ENCODE data around the gene THNSL1. TPM values are rescaled to one million over a fixed set of nuclear protein-coding genes. Genes with fewer than 3 reads are reported as not detected.

Gene THNSL1
- total RNA-seq, 1 experiment from 2014 or later = 4.2 TPM

GRCh38 chr10:24992512-24993133, 23.8 kb upstream of the THNSL1 start:
- no peaks in the 10 kb centered on the region for H3K9me3 ChIP-seq (ENCODE audit: control insufficient read depth, low read depth, low read length)
- no peak overlapping the region for H2BK5ac ChIP-seq (ENCODE audit: insufficient read length, low read length)
- H3K79me2 ChIP-seq (ENCODE audit: insufficient read depth, low read length) = no peaks in the 10 kb centered on the region
- no peak overlapping the region for H4K91ac ChIP-seq (ENCODE audit: insufficient read length, low read depth, low read length)
- no peak overlapping the region for H2AK5ac ChIP-seq (ENCODE audit: insufficient read length, low read length)
- no peak overlapping the region for H4K8ac ChIP-seq (replicated peaks; ENCODE audit: insufficient read length, low read depth, low read length)
- no peaks in the 10 kb centered on the region for H3K23me2 ChIP-seq (ENCODE audit: insufficient read length, low read depth, low read length, poor library complexity, severe bottlenecking)
- H3K9ac ChIP-seq (ENCODE audit: extremely low read depth, insufficient read length, low read length) = no peak overlapping the region
- no peak overlapping the region for H3K27ac ChIP-seq (ENCODE audit: insufficient read length, low read depth, low read length)
- no peaks in the 10 kb centered on the region for H3K36me3 Mint-ChIP-seq (ENCODE audit: insufficient read depth in 1 of 3, low read depth in 3 of 3)
- H2AFZ ChIP-seq (ENCODE audit: low read length) = no peak overlapping the region
- H3K4ac ChIP-seq (ENCODE audit: low read depth, low read length) = no peak overlapping the region
- H4K5ac ChIP-seq (ENCODE audit: insufficient read length, low read depth, low read length) = no peak overlapping the region
- no peak overlapping the region for H2BK20ac ChIP-seq (ENCODE audit: low read depth, low read length, poor library complexity, severe bottlenecking)
- H3K14ac ChIP-seq (ENCODE audit: insufficient read depth, low read length) = no peak overlapping the region
- no peaks in the 10 kb centered on the region for H3K4me1 ChIP-seq (ENCODE audit: insufficient read depth, low read length)
- no peak overlapping the region for H2BK12ac ChIP-seq (ENCODE audit: insufficient read length, low read depth, low read length)
- H3K4me2 ChIP-seq (ENCODE audit: insufficient read depth, insufficient read length, low read length) = no peak overlapping the region
- no peak overlapping the region for H2BK120ac ChIP-seq (ENCODE audit: low read depth, low read length, poor library complexity, severe bottlenecking)
- no peaks in the 10 kb centered on the region for H3K79me1 ChIP-seq (ENCODE audit: insufficient read depth, low read depth, low read length, poor library complexity, severe bottlenecking)
- no peaks in the 10 kb centered on the region for H3K27me3 Mint-ChIP-seq (ENCODE audit: low read depth)
- no peak overlapping the region for H3K27ac Mint-ChIP-seq
- no peaks in the 10 kb centered on the region for H3K27me3 ChIP-seq (ENCODE audit: insufficient read depth, low read length)
- no peak overlapping the region for H3T11ph ChIP-seq (ENCODE audit: low read length)
- H3K23ac ChIP-seq (ENCODE audit: insufficient read length, low read depth, low read length) = no peak overlapping the region
- TF ChIP-seq CTCF (conservative IDR thresholded peaks at IDR 0.05) = no peak
- H4K20me1 ChIP-seq (ENCODE audit: control insufficient read depth, insufficient read depth, insufficient read length) = no peaks in the 10 kb centered on the region
- no peak for DNase-seq
- H2BK15ac ChIP-seq (ENCODE audit: low read depth, low read length) = no peak overlapping the region
- no peaks in the 10 kb centered on the region for H3K9me3 Mint-ChIP-seq
- no peak overlapping the region for H3K18ac ChIP-seq (ENCODE audit: insufficient read length, low read depth, low read length)
- no peak overlapping the region for H3K4me3 Mint-ChIP-seq
- H3K4me1 Mint-ChIP-seq = no peaks in the 10 kb centered on the region
- no CpG with 5 or more reads among the region's 3 CpGs for WGBS (ENCODE audit: extremely low coverage, insufficient read length, low lambda C conversion rate)
- no peak overlapping the region for H3K56ac ChIP-seq (ENCODE audit: insufficient read length, low read depth, low read length)

Measured in H9 (cell line).